Limb (tissue), 2 donors: ENCODE results near the gene KANSL2.

ENCODE experiments used
- DNase-seq, 2 donors: peaks; one replicate each; pipeline ENCODE4 v3.0.0-alpha.2; 2016; ENCODE audit errors: extremely low spot score in 2 of 2

KANSL2 gene

GRCh38 chr12:48615681-48616080, 66.4 kb downstream of the KANSL2 start:
- DNase-seq = no peak

- DNase-seq = no peak
Observed at GRCh38 chr12:48613321-48613720, 68.7 kb downstream of the KANSL2 start.
